H1 (cell line): Measurements from ENCODE around the gene ARMH4. TPM values are rescaled to one million over a fixed set of nuclear protein-coding genes. Genes with fewer than 3 reads are reported as not detected.

Experiments
- CTCF ChIA-PET: fragments of 300-600 bp; sonication (Branson Sonifier 250); formaldehyde crosslinking; loops from one replicate; lab custom pipeline; 2021; ENCODE audit not compliant: partially characterized antibody; lab: Charles Lee
- POLR2A ChIA-PET: fragments of 300-600 bp; sonication (Branson Sonifier 250); formaldehyde crosslinking; loops from one replicate; lab custom pipeline; 2021; ENCODE audit warnings: inconsistent platforms; ENCODE audit not compliant: partially characterized antibody; lab: Charles Lee
- DNase-seq, 2 experiments: peaks; one replicate each; pipeline versions ENCODE4 v3.0.0 to v3.0.0-alpha.2; 2010 to 2022; ENCODE audit warnings: low spot score in 2 of 2, low read depth in 1 of 2, mixed read lengths in 1 of 2
- FAIRE-seq: peaks from 2 replicates; lab custom pipeline; 2011; peaks lifted over from hg19 to GRCh38; lab: Jason Lieb, UNC
- H2AFZ ChIP-seq: 2 replicates; pipeline ENCODE4 v1.8.1; 2012; ENCODE audit warnings: low read length, inconsistent platforms
- H2AK5ac ChIP-seq: 2 replicates; pipeline ENCODE4 v1.6.1; 2013; ENCODE audit warnings: low read depth, low read length
- H2BK120ac ChIP-seq: replicated peaks from 2 replicates; pipeline ENCODE3; 2013; ENCODE audit warnings: low read depth, low read length, inconsistent platforms
- H2BK12ac ChIP-seq: 2 replicates; pipeline ENCODE4 v1.6.1; 2013; ENCODE audit warnings: low read depth, low read length
- H2BK15ac ChIP-seq: 2 replicates; pipeline ENCODE4 v1.6.1; 2013; ENCODE audit warnings: low read length
- H2BK20ac ChIP-seq: 2 replicates; pipeline ENCODE4 v1.6.1; 2013; ENCODE audit warnings: low read length
- H2BK5ac ChIP-seq: 2 replicates; pipeline ENCODE4 v1.6.1; 2013; ENCODE audit warnings: low read depth, low read length
- H3K14ac ChIP-seq: 2 replicates; pipeline ENCODE4 v1.6.1; 2013; ENCODE audit warnings: inconsistent platforms; ENCODE audit not compliant: insufficient read length
- H3K18ac ChIP-seq: 2 replicates; pipeline ENCODE4 v1.6.1; 2013; ENCODE audit warnings: low read length; ENCODE audit errors: extremely low read depth
- H3K23ac ChIP-seq: 2 replicates; pipeline ENCODE4 v1.6.1; 2013; ENCODE audit warnings: inconsistent platforms; ENCODE audit not compliant: insufficient read length
- H3K23me2 ChIP-seq: 2 replicates; pipeline ENCODE4 v1.6.1; 2013; ENCODE audit warnings: low read depth, low read length
- H3K27ac ChIP-seq: 2 replicates; pipeline ENCODE4 v1.6.1; 2011; ENCODE audit warnings: low read depth, low read length, inconsistent platforms
- H3K27me3 ChIP-seq, 4 experiments: replicated peaks in 1 of 4; 1 replicate in 1 of 4; 2 replicates in 3 of 4; pipeline versions ENCODE4 v1.6.1 to v1.8.1; 2011 to 2013; ENCODE audit warnings: low read length in 3 of 4, mild to moderate bottlenecking in 3 of 4, inconsistent platforms in 2 of 4, mixed read lengths in 2 of 4, moderate library complexity in 1 of 4; ENCODE audit not compliant: control insufficient read depth in 3 of 4, insufficient read depth in 3 of 4; ENCODE audit errors: extremely low read depth in 1 of 4
- H3K36me3 ChIP-seq, 4 experiments: 2 replicates each; pipeline versions ENCODE4 v1.6.1 to v1.8.1; 2011 to 2013; ENCODE audit warnings: mild to moderate bottlenecking in 4 of 4, low read length in 3 of 4, moderate library complexity in 2 of 4, control low read depth in 1 of 4, inconsistent platforms in 1 of 4; ENCODE audit not compliant: insufficient read depth in 4 of 4, control insufficient read depth in 2 of 4
- H3K4ac ChIP-seq: replicated peaks from 2 replicates; pipeline ENCODE3; 2013; ENCODE audit warnings: low read length, low read depth, mixed read lengths, inconsistent platforms; ENCODE audit not compliant: insufficient read length
- H3K4me1 ChIP-seq, 4 experiments: replicated peaks in 1 of 4; 1 replicate in 1 of 4; 2 replicates in 3 of 4; pipeline versions ENCODE4 v1.6.1 to v1.8.1; 2011 to 2013; ENCODE audit warnings: low read length in 3 of 4, inconsistent platforms in 2 of 4, mixed read lengths in 1 of 4; ENCODE audit not compliant: insufficient read depth in 4 of 4, control insufficient read depth in 3 of 4
- H3K4me2 ChIP-seq, 2 experiments: 2 replicates each; pipeline versions ENCODE4 v1.6.1 to v1.8.1; 2011 to 2013; ENCODE audit warnings: low read depth in 2 of 2, low read length in 2 of 2, control low read depth in 1 of 2, inconsistent platforms in 1 of 2, mild to moderate bottlenecking in 1 of 2; ENCODE audit not compliant: insufficient read depth in 1 of 2
- H3K4me3 ChIP-seq, 4 experiments: fragments of 200-600, 300-600 bp in 1 of 4; sonication (generic), shearing (Covaris generic), sonication (Bioruptor Twin) in 1 of 4; 2 replicates each; pipeline versions ENCODE4 v1.5.1 to v1.8.1; 2011 to 2016; ENCODE audit warnings: low read length in 4 of 4, low read depth in 3 of 4, control low read depth in 2 of 4, inconsistent platforms in 2 of 4, mild to moderate bottlenecking in 2 of 4, mixed read lengths in 1 of 4, moderate library complexity in 1 of 4; ENCODE audit not compliant: insufficient read depth in 2 of 4; ENCODE audit errors: extremely low read depth in 1 of 4
- H3K56ac ChIP-seq: replicated peaks from 2 replicates; pipeline ENCODE3; 2013; ENCODE audit warnings: low read depth, mild to moderate bottlenecking, mixed read lengths, low read length, inconsistent platforms; ENCODE audit not compliant: insufficient read length
- H3K79me1 ChIP-seq: 2 replicates; pipeline ENCODE4 v1.6.1; 2013; ENCODE audit warnings: low read depth, low read length, control low read depth
- H3K79me2 ChIP-seq, 2 experiments: 2 replicates each; pipeline versions ENCODE4 v1.6.1 to v1.8.1; 2012 to 2013; ENCODE audit warnings: low read length in 2 of 2, mild to moderate bottlenecking in 2 of 2, inconsistent platforms in 1 of 2; ENCODE audit not compliant: insufficient read depth in 2 of 2, control insufficient read depth in 1 of 2
- H3K9ac ChIP-seq, 4 experiments: replicated peaks in 1 of 4; 1 replicate in 1 of 4; 2 replicates in 3 of 4; pipeline versions ENCODE4 v1.6.1 to v1.8.1; 2011 to 2013; ENCODE audit warnings: low read depth in 3 of 4, low read length in 3 of 4, control low read depth in 2 of 4, mild to moderate bottlenecking in 2 of 4, moderate library complexity in 2 of 4, inconsistent platforms in 1 of 4; ENCODE audit errors: extremely low read depth in 1 of 4
- H3K9me3 ChIP-seq, 2 experiments: 2 replicates each; pipeline versions ENCODE4 v1.6.1 to v1.8.1; 2012 to 2013; ENCODE audit warnings: mild to moderate bottlenecking in 2 of 2, moderate library complexity in 2 of 2, control low read depth in 1 of 2, inconsistent platforms in 1 of 2, low read depth in 1 of 2, low read length in 1 of 2, mixed read lengths in 1 of 2; ENCODE audit not compliant: insufficient read depth in 2 of 2
- H4K20me1 ChIP-seq, 2 experiments: replicated peaks in 1 of 2; 2 replicates each; pipeline versions ENCODE3 to v1.8.1; 2011 to 2013; ENCODE audit warnings: inconsistent platforms in 2 of 2, low read length in 2 of 2, mild to moderate bottlenecking in 1 of 2; ENCODE audit not compliant: insufficient read depth in 2 of 2, control insufficient read depth in 1 of 2
- H4K5ac ChIP-seq: 2 replicates; pipeline ENCODE4 v1.6.1; 2013; ENCODE audit warnings: low read length, low read depth, mixed read lengths, inconsistent platforms; ENCODE audit not compliant: insufficient read length
- H4K8ac ChIP-seq: 2 replicates; pipeline ENCODE4 v1.8.0; 2013; ENCODE audit warnings: mild to moderate bottlenecking, moderate library complexity, low read length, inconsistent platforms; ENCODE audit not compliant: insufficient read depth; ENCODE audit errors: extremely low read depth
- H4K91ac ChIP-seq: replicated peaks from 2 replicates; pipeline ENCODE3; 2013; ENCODE audit warnings: low read length, mixed read lengths, inconsistent platforms; ENCODE audit not compliant: insufficient read length
- BACH1 ChIP-seq: IDR thresholded peaks from 2 replicates; pipeline ENCODE4 v1.6.1; 2012; ENCODE audit warnings: low read length, improper control_type of control experiment
- BCL11A ChIP-seq, 2 experiments: IDR thresholded peaks; one replicate each; pipeline ENCODE4 v1.6.1; 2011; ENCODE audit warnings: low read depth in 2 of 2, low read length in 2 of 2, mild to moderate bottlenecking in 2 of 2
- BRCA1 ChIP-seq: IDR thresholded peaks from 2 replicates; pipeline ENCODE4 v1.6.1; 2012; ENCODE audit warnings: low read depth, low read length, improper control_type of control experiment
- CTCF ChIP-seq, 3 experiments: IDR thresholded peaks; 1 replicate in 2 of 3; 2 replicates in 1 of 3; pipeline versions ENCODE4 v1.5.1 to v1.6.1; 2011; ENCODE audit warnings: low read length in 3 of 3, mild to moderate bottlenecking in 3 of 3, inconsistent platforms in 2 of 3, low read depth in 1 of 3, moderate library complexity in 1 of 3; ENCODE audit not compliant: insufficient read depth in 1 of 3; ENCODE audit errors: control extremely low read depth in 1 of 3
- EP300 ChIP-seq, 2 experiments: IDR thresholded peaks; 1 replicate in 1 of 2; 2 replicates in 1 of 2; pipeline ENCODE4 v1.6.1; 2011 to 2012; ENCODE audit warnings: low read depth in 2 of 2, low read length in 2 of 2, mild to moderate bottlenecking in 2 of 2, borderline replicate concordance in 1 of 2, inconsistent platforms in 1 of 2, moderate library complexity in 1 of 2
- GTF2F1 ChIP-seq: IDR thresholded peaks from 2 replicates; pipeline ENCODE4 v1.6.1; 2012; ENCODE audit warnings: low read depth, low read length, improper control_type of control experiment, borderline replicate concordance
- SAP30 ChIP-seq: fragments of 300-600 bp; sonication (generic); IDR thresholded peaks from 2 replicates; pipeline ENCODE4 v1.7.1; 2012; ENCODE audit warnings: low read length, moderate library complexity, mild to moderate bottlenecking, inconsistent platforms; ENCODE audit not compliant: insufficient read depth, insufficient replicate concordance
- SIN3A ChIP-seq, 2 experiments: IDR thresholded peaks in 1 of 2; conservative IDR thresholded peaks in 1 of 2; 2 replicates each; pipeline ENCODE4 v1.6.1; 2011 to 2012; ENCODE audit warnings: low read length in 2 of 2, improper control_type of control experiment in 1 of 2, low read depth in 1 of 2, mild to moderate bottlenecking in 1 of 2
- SP4 ChIP-seq: IDR thresholded peaks from 2 replicates; pipeline ENCODE4 v1.6.1; 2012; ENCODE audit warnings: low read length, inconsistent platforms
- TAF7 ChIP-seq: optimal IDR thresholded peaks from 2 replicates; pipeline ENCODE3; 2011; ENCODE audit warnings: low read depth, mild to moderate bottlenecking, inconsistent platforms, low read length, moderate library complexity, borderline replicate concordance
- YY1 ChIP-seq: IDR thresholded peaks from 2 replicates; pipeline ENCODE4 v1.6.1; 2011; ENCODE audit warnings: low read depth, mild to moderate bottlenecking, low read length
- WGBS, 2 experiments: shearing (Covaris generic) in 1 of 2; methylation state at CpG; one replicate each; pipeline versions ENCODE4 v1.1.6 to v1.1.7; 2013 to 2015; ENCODE audit warnings: low lambda C conversion rate in 2 of 2, mixed read lengths in 2 of 2, inconsistent platforms in 1 of 2, low coverage in 1 of 2, missing lambda C conversion rate in 1 of 2; ENCODE audit not compliant: insufficient replicate concordance in 2 of 2, insufficient coverage in 1 of 2, insufficient read length in 1 of 2; ENCODE audit errors: extremely low coverage in 1 of 2, missing lambda C conversion rate in 1 of 2; 5-methylcytosine and 5-hydroxymethylcytosine counted together
- polyA plus RNA-seq, 7 experiments: library from polyadenylated mRNA; depleted of rRNA in 3 of 7; stranded (reverse) in 5 of 7; unstranded in 2 of 7; fragments of >200 nt in 5 of 7; fragments of 200-250 nt in 2 of 7; gene quantifications; 1 replicate in 5 of 7; 2 replicates in 1 of 7; 4 replicates in 1 of 7; pipeline versions ENCODE4 v1.2.1 to v1.2.3, GENCODE V29; 2011 to 2013; ENCODE audit warnings: missing spikeins in 2 of 7, mixed read lengths in 2 of 7
- total RNA-seq: library from RNA; stranded (reverse); fragmentation: NEBNext Ultra II Directional; extraction: Animal tissue kit (Norgen Biotek cat#: 25700); gene quantifications from 2 replicates; pipeline ENCODE4 v1.2.1, GENCODE V29; 2021

The ARMH4 gene
- total and polyA plus RNA-seq, 2 of the 8 experiments (the other 6 are each of a cell fraction or from before 2014, with no cell fraction given): 7.1 to 25.4 TPM

DNA sequence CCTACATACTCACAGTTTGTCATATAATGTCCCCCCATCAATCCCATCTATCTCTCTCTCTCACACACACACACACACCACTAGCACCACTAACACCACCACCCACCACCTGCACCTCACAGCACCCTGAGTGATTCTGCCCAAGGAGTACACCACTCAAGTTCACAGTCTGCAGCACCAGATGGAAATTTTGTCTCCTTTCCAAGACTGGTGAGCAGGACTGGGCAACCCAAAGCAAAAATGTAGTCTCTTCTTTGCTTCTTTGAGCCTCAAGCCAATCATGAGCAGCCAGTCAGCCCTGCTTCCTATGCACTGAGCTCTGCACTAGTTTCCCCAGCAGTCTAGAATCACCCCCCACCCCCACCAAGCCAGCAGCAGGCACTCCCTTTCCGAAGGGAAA lies 15.0 kb upstream of the ARMH4 start:
- ChIA-PET CTCF (interaction anchor here (0.5 to 6.4 kb wide), 15 partner anchors 8 to 301 kb away, joined by 3 to 88 read pairs (median 6); partner anchors contain the start of gene ARMH4), POLR2A (interaction anchor here (1.7 kb wide), 1 partner anchor 131 kb away, joined by 4 read pairs; the partner anchor contains the start of gene ARID4A)
- Histone ChIP-seq H3K23me2 (no peaks in the 10 kb centered on the region), H3K4ac (no peak overlapping the region), H3K4me2 (no peak overlapping the region), H4K91ac (no peak overlapping the region), H3K4me1 (peaks cover 0 to 4% (median 1%) of the 10 kb centered on the region in 4 experiments; a peak in 1 of 7 replicates), H3K14ac (no peak overlapping the region), H3K56ac (no peak overlapping the region), H3K79me2 (no peaks in the 10 kb centered on the region), H2BK120ac (no peak overlapping the region), H3K79me1 (no peaks in the 10 kb centered on the region), H3K4me3 (no peak overlapping the region), H2BK12ac (no peak overlapping the region), H3K9ac (no peak overlapping the region), H4K8ac (no peak overlapping the region), H4K20me1 (no peaks in the 10 kb centered on the region), H2BK20ac (no peak overlapping the region), H3K23ac (no peak overlapping the region), H3K27me3 (no peaks in the 10 kb centered on the region), H3K9me3 (no peaks in the 10 kb centered on the region), H2BK5ac (no peak overlapping the region), H4K5ac (no peak overlapping the region), H2AK5ac (no peak overlapping the region), H3K36me3 (no peaks in the 10 kb centered on the region), H2BK15ac (no peak overlapping the region), H2AFZ (peak overlapping the region; percentile 99; the same call in 1 of the 2 replicates), H3K27ac (no peak overlapping the region), H3K18ac (no peak overlapping the region)
- 86% methylated on average over 1 of the region's 1 CpG; no CpG with 5 or more reads in 1 of the 2 experiments for WGBS, 2 experiments
- DNase-seq (no peak), FAIRE-seq (no peak)
- no peak for TF ChIP-seq CTCF (IDR thresholded peaks at IDR 0.05; ENCODE audit: control extremely low read depth in 1 of 3, insufficient read depth in 1 of 3, low read depth in 1 of 3, low read length in 3 of 3)
- TF ChIP-seq BACH1: no peak
- TF ChIP-seq BCL11A (IDR thresholded peaks at IDR 0.05; ENCODE audit: low read depth in 2 of 2, low read length in 2 of 2): no peak
- no peak for TF ChIP-seq BRCA1
- TF ChIP-seq GTF2F1: no peak
- no peak for TF ChIP-seq YY1
- no peak for TF ChIP-seq SAP30
- TF ChIP-seq SIN3A (conservative IDR thresholded peaks at IDR 0.05 in 1 of 2, IDR thresholded peaks at IDR 0.05 in 1 of 2; ENCODE audit: low read depth in 1 of 2, low read length in 2 of 2): no peak
- no peak for TF ChIP-seq SP4
- TF ChIP-seq TAF7: no peak
- no peak for TF ChIP-seq EP300 (IDR thresholded peaks at IDR 0.05; ENCODE audit: borderline replicate concordance in 1 of 2, low read depth in 2 of 2, low read length in 2 of 2)
